ENCODE measurements around the gene SUSD6. TPM values are rescaled to one million over a fixed set of nuclear protein-coding genes. Genes with fewer than 3 reads are reported as not detected.

The SUSD6 gene
- polyA plus RNA-seq, 1 experiment: 14.4 TPM

DNA sequence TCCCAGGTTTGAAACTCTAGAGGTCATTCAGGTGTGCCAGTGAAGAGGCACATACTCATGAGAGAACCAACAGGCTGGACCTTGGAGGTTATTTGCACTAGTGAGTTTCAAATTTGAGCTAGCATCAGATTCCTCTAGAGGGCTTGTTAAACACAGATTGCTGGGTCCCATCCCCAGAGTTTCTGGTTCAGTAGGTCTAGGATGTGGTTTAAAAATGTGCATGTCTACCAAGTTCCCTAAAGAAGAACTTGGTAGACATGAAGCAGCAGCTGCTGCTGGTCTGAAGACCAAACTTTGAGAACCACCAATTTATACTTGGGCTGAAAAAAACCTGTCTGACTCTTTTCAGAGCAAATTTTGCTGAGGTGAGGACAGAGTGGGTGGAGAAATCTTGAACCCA, 61.7 kb downstream of the SUSD6 start:
- no peak for DNase-seq (ENCODE audit: low read depth, low spot score)
- H3K4me3 ChIP-seq (ENCODE audit: low read depth, low read length): no peak overlapping the region
- H3K27ac ChIP-seq (ENCODE audit: low read depth, low read length): no peak overlapping the region
- no peaks in the 10 kb centered on the region for H3K27me3 ChIP-seq (ENCODE audit: control insufficient read depth, insufficient read depth, low read length)
- ChIA-PET POLR2A (no interaction called here), CTCF (no interaction called here)
- TF ChIP-seq, protein P1, sequence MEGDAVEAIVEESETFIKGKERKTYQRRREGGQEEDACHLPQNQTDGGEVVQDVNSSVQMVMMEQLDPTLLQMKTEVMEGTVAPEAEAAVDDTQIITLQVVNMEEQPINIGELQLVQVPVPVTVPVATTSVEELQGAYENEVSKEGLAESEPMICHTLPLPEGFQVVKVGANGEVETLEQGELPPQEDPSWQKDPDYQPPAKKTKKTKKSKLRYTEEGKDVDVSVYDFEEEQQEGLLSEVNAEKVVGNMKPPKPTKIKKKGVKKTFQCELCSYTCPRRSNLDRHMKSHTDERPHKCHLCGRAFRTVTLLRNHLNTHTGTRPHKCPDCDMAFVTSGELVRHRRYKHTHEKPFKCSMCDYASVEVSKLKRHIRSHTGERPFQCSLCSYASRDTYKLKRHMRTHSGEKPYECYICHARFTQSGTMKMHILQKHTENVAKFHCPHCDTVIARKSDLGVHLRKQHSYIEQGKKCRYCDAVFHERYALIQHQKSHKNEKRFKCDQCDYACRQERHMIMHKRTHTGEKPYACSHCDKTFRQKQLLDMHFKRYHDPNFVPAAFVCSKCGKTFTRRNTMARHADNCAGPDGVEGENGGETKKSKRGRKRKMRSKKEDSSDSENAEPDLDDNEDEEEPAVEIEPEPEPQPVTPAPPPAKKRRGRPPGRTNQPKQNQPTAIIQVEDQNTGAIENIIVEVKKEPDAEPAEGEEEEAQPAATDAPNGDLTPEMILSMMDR (IDR thresholded peaks at IDR 0.05; ENCODE audit: low read depth, low read length): no peak
- no peaks in the 10 kb centered on the region for H3K9me3 ChIP-seq (ENCODE audit: control insufficient read depth, insufficient read depth, low read length)

DNA sequence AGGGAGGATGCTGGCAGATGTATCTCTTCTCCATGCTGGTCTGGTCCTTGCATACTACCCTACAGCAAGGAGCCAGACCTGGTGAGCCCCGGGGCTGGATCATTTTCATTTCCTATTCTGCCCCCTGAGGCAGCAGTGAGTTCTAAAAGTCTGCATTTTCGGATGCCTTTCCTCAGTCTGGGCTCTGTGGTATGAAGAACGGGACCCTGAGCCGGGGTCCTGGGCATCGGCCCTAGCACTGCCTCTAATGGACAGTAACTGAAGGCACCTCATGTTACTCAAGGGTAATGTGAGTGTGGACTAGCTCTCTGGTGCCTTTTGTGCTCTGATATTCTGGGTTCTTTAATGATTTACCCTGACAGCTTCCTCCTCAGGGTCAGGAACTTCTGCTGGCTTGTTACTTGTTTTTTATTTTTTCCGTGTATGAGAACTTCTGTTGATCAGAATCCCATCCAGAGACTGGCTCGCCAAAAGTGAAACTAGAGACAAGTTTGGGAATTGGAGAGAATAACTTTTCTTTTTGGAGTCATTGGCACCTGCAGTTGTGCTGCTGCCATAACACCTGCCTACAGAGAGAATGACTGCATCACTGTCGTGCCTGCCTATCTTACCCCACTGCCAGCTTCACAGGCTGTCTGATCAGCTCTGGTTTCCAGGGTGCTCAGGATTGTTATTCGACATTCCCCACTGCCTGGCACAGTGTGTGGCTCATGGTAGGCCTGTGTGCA, 62.3 kb downstream of the SUSD6 start:
- Histone ChIP-seq H3K27ac (ENCODE audit: low read depth, low read length) (no peak overlapping the region), H3K27me3 (ENCODE audit: control insufficient read depth, insufficient read depth, low read length) (no peaks in the 10 kb centered on the region), H3K4me3 (ENCODE audit: low read depth, low read length) (no peak overlapping the region), H3K9me3 (ENCODE audit: control insufficient read depth, insufficient read depth, low read length) (no peaks in the 10 kb centered on the region)
- ChIA-PET POLR2A (no interaction called here), CTCF (no interaction called here)
- no peak for DNase-seq (ENCODE audit: low read depth, low spot score)
- TF ChIP-seq, protein P1 (IDR thresholded peaks at IDR 0.05; ENCODE audit: low read depth, low read length): no peak

DNA sequence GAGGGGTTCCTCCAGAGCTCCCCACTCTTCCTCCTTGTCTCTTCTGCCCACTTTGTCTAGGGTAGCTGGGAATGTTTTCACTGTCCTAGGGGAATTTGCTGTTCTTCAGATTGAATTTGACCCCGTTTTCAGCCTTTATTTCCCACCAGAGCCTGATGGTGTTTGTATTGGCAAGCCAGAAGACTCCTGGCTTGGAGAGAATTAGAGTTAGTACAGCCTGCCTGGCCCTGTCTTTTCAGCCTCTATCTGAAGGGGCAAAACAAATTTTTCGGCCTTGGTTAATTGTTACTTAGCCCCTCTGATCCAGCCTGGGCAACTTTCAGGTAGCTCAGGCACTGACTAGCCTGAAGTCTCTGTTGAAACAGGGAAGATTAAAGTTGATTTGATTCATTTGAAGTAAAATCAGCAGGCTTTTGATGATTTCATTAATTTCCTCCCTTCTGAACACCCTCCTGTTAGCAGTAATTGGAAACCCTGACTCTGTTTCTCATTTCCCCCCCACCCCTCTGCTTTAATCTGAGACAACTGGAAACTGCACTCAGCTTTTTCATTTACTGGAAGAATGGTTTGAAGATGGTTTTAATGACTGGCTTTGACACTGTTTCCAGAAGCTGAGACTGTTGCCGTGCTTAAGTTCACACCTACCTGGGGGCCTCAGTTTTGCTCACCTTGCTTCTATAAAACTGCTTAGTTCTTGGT, 63.3 kb downstream of the SUSD6 start:
- DNase-seq (ENCODE audit: low read depth, low spot score): no peak
- H3K27me3 ChIP-seq (ENCODE audit: control insufficient read depth, insufficient read depth, low read length): no peaks in the 10 kb centered on the region
- H3K4me3 ChIP-seq (ENCODE audit: low read depth, low read length): no peak overlapping the region
- TF ChIP-seq, protein P1 (IDR thresholded peaks at IDR 0.05; ENCODE audit: low read depth, low read length): no peak
- ChIA-PET POLR2A (no interaction called here), CTCF (no interaction called here)
- no peak overlapping the region for H3K27ac ChIP-seq (ENCODE audit: low read depth, low read length)
- no peaks in the 10 kb centered on the region for H3K9me3 ChIP-seq (ENCODE audit: control insufficient read depth, insufficient read depth, low read length)

DNA sequence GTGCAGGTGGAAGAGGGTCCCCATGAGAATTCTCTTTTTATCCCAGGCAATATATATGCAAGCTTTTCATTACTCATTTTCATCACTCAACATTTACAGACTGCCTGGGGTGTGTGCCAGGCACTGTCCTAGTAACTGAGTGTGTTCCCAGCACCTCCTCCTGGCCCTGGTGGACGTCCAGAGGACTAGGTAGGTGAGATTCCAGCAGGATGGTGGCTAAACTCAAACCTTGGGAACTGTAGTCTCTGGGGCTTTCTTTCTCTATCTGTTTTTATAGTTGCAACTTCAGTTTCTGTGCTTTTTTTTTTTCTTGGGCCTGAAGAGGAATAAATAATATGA, 63.8 kb downstream of the SUSD6 start:
- no peak for DNase-seq (ENCODE audit: low read depth, low spot score)
- POLR2A ChIA-PET: no interaction called here
- CTCF ChIA-PET: interaction anchor here (0.7 kb wide), 1 partner anchor 312 kb away, joined by 3 read pairs; no protein-coding TSS in a partner anchor

More for the DNA sequence above, 63.8 kb downstream of the SUSD6 start:
- H3K4me3 ChIP-seq (ENCODE audit: low read depth, low read length): no peak overlapping the region
- no peaks in the 10 kb centered on the region for H3K9me3 ChIP-seq (ENCODE audit: control insufficient read depth, insufficient read depth, low read length)
- TF ChIP-seq, protein P1 (IDR thresholded peaks at IDR 0.05; ENCODE audit: low read depth, low read length): no peak
- no peak overlapping the region for H3K27ac ChIP-seq (ENCODE audit: low read depth, low read length)
- no peaks in the 10 kb centered on the region for H3K27me3 ChIP-seq (ENCODE audit: control insufficient read depth, insufficient read depth, low read length)

Data from AG04450 (cell line).